Measurements from ENCODE around the gene EIF2AK3.

DNA sequence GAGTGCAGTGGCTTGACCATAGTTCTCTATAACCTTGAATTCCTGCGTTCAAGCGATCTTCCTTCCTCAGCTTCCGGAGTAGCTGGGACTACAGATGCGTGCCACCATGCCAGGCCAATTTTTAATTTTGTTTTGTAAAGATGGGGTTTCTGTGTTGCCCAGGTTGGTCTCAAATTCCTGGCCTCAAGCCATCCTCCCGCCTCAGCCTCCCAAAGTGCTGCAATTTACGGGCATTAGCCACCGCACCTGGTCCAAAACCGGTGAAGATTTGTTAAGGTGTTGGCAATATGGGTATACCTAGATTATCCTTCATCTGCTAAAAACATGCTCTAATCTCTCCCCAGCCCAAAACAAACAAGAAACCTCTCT is 1.3 kb upstream of the EIF2AK3 start:
- TF ChIP-seq, protein P1, sequence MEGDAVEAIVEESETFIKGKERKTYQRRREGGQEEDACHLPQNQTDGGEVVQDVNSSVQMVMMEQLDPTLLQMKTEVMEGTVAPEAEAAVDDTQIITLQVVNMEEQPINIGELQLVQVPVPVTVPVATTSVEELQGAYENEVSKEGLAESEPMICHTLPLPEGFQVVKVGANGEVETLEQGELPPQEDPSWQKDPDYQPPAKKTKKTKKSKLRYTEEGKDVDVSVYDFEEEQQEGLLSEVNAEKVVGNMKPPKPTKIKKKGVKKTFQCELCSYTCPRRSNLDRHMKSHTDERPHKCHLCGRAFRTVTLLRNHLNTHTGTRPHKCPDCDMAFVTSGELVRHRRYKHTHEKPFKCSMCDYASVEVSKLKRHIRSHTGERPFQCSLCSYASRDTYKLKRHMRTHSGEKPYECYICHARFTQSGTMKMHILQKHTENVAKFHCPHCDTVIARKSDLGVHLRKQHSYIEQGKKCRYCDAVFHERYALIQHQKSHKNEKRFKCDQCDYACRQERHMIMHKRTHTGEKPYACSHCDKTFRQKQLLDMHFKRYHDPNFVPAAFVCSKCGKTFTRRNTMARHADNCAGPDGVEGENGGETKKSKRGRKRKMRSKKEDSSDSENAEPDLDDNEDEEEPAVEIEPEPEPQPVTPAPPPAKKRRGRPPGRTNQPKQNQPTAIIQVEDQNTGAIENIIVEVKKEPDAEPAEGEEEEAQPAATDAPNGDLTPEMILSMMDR (IDR thresholded peaks at IDR 0.05) = peak in 1 of 6 experiments; percentile 3
- TF ChIP-seq POLR2AphosphoS5 (IDR thresholded peaks at IDR 0.05) = no peak
- TF ChIP-seq POLR2A (IDR thresholded peaks at IDR 0.05) = no peak
- no peak for TF ChIP-seq EP300 (IDR thresholded peaks at IDR 0.05)

Measured in upper lobe of left lung (tissue), 4 donors.